ENCODE measurements around the gene IL1RAPL2.
"Not testable (repeated sequence)": the region's sequence is repeated elsewhere in the genome, so short reads cannot be mapped to it uniquely, and the experiment has no call there.

IL1RAPL2 gene

DNA sequence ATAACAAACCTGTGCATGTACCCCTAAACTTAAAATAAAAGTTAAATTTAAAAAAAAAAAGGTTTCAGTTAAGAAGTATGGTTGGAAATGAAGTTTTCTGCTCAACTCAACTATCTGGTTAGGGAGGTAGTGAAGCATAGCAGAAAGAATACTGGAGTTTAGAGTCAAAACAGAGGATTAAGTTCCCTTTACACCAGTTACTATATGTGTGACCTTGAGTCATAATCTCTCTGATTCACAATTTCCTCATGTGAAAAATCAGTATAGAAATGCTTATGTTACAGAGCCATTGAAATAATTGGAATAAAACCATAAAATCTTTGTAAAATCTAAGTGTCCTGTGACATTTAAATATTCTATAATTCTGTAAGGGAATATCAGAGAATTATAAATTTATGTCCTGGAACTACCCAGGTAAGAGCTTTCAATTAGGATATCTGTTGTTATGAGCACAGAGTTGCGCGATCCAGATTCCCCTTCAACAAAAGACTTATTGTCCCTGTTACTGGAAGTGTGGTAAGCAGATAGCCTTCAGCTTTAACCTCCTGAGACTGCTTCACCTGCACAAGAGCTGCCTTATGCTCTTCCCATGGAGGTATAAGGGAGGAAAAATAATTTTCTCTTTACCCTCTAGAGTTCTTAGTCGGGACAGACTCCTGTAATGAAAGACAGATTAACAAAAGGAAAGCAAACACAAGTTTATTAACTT lies 1052.5 kb downstream of the IL1RAPL2 start:
- DNase-seq (ENCODE audit: low read depth), result no peak

DNA sequence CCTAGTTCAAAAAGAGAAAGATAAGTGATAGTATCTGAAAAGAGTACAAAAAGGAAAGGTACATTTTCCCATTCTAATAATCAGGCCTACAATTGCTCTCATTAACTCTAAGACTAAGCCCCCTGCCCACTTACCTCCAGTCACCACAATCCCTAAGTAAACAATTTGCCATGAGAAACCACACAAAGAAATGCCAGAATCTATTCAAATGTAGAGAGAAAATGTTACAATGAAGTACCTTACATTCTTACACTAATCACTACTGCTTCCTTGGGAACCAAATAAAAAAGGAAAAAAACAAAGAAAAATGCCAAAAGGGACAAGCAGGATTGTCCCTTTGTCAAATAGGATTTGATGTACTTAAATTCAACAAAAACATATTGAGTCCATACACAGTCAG lies 1068.2 kb downstream of the IL1RAPL2 start:
- DNase-seq (ENCODE audit: low read depth), result no peak

DNA sequence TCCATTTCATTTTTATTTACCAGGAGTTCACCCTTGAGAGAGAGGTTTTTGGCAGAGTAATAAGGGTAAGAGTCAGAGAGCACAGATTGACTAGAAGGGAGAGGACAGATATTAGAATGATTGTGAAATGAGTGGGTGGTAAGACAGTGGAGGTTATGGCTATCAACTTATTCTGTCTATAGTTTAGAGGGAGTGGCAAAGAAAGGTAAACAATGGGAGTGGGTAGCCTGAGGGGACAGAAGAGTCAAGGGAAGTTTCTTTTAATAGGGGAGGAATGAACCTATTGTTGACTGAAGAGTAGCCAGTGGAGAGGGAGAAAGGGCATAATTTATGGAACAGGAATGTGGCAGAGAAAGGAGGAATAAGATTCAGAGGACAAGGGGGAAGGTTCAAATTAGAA lies 1069.8 kb downstream of the IL1RAPL2 start:
- no peak for DNase-seq (ENCODE audit: low read depth)

DNA sequence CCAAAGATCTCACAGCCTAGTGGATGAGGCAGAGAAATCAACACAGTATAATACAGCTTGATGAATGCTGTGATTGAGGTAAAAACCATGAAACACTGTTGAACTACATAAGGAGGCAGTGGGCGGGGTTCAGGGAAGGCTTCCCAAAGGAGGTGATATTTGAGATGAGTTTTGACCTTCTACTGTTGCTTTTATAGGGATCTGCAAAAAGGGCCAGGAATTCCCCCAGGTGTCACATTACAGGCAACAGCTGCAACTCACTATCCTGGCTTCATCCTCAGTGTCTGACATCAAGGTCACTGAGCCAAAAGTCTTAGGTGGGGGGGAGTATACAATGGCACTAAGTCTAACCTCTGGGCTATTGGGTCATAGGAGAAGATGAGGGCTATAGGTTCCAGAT lies 1070.7 kb downstream of the IL1RAPL2 start:
- no peak for DNase-seq (ENCODE audit: low read depth)

DNA sequence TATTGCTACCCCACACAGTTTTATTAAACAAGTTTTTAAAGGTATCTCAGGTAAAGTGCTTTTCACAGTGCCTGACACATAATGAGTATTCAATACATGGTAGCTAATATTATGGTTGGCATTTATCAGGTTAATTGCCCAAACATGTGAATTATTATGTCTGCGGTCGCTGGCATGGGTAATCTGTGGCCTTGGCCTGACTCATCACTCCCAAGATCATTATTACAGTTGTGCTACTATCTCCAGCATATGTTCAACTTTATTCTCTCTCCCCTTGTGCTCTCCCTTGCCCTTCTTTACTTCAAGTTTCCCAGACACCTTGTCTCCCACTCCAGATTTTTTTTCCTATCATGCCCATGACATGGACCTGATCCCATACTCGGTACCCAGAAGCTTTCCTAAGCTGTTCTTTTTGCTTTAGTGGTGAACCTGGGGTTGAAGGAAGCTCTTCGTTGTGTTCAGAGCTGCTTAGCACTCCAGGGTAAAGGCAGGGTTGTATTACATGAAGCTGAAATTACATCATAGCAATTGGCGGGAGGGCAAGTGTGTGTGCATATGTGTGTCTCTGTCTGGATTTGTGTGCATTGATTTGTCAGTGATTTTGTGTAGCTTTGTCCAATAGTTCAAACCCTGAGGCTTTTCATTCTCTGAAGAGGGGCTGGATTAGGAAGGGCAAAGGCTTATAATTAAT lies 1079.8 kb downstream of the IL1RAPL2 start:
- no peak for DNase-seq (ENCODE audit: low read depth)

DNA sequence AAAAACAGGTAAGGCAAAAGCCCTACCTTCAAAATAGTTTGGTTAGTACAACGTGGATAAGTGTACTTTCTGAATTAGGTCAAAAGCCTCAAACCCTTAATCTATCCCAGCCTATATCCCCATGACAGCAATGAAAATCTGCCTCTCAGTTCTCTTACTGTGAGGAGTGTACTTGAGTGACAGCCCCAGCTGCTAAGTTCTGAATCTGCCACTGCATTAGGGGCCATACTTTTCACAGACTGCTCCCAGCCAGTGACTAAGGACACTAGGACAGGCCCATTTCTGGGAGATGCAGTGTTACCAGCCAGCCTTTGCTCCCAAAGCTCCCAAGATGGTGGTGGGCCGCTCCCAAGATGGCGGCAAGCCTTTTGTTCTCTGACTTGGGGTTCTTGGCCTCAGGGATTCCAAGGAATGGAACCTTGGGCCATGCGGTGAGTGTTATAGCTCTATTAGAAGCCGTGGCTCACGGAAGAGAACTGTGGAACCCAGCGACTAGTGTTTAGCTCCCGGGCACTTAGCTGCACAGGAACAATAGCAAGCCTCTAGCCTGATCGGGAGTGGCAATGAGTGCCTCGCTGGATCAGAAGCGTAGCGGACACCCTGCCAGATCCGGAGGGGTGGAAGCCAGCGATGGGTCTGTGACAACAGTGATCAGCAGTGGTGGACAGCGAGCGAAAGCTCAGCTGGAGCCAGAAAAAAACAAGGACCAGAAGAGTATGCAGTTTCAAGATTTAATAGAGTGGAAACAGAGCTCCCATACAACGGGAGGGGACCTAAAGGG lies 1080.8 kb downstream of the IL1RAPL2 start:
- DNase-seq (ENCODE audit: low read depth), result no peak

DNA sequence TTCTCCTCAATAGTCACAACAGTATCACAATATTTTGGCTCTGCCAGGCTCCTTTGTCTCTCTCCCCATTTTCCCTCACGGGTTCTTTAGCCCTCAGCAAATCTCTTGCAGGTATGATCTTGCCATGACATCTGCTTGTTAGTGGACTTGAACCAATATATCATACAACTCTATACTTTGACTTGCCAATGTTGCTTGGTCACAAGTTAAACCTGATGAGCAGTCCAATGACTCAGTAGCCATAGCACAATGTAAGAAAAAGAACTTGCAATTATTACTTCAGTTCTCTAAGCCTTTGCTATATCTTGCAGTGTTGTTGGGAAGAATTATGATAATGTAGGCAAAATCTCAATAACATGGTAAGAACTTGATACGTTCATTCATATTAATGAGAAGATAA lies 1081.8 kb downstream of the IL1RAPL2 start:
- DNase-seq (ENCODE audit: low read depth), result no peak

DNA sequence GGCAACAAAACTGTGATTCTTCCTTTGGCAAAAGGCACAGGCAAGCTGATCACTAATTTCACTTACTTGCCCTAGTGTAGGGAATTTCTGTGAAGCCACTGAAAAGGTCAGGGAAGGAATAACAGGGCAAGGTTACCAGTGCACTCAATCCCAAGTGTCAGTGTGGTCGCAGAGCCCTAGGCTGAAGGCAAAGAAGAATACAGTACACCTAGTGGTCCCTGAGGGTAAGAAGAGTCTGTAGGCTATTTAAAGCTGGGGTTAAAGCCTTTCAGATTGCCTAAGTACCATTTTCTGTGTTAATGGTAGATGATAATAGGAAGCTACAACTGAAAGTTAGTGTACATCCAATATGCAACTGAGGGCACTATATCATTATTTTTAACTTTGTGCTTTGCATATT lies 1082.7 kb downstream of the IL1RAPL2 start:
- DNase-seq (ENCODE audit: low read depth), result no peak

DNA sequence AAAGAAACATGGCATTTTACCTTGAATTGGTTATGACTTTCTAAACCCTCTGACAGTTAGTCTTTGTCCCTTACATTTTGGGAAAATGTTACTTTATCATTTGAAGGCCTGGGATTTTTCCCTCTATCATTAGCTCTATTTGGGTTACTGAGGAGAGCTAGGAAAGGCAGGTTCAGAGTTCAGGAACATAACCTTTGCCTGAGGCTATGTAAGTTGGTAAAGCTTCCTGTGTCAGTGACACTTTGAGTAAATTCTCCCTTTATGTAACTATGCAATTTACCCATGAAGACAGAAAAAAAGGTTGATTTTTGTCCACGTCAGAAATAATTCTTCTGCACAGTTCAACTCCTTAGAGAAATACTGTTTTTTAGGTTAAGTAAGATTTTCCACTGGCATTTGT lies 1084.6 kb downstream of the IL1RAPL2 start:
- DNase-seq (ENCODE audit: low read depth), result no peak

DNA sequence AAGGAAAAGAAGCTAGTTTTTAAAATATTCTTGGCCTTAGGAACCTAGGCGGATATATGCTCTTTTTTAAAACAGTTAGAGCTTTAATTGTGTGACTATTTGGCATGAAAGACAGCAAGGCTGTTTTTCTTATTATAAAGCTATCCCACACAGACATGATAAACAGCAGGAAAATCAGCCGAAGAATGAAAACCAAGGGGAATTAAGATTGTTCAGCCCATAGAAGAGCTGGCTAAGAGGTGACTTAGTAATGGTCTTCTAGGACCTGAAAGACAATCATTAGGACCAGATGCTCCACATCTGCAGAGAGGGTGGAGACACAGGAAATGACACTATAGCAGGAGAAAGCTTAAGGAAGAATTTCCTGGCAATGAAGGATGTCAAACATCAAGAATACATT lies 1085.0 kb downstream of the IL1RAPL2 start:
- no peak for DNase-seq (ENCODE audit: low read depth)

DNA sequence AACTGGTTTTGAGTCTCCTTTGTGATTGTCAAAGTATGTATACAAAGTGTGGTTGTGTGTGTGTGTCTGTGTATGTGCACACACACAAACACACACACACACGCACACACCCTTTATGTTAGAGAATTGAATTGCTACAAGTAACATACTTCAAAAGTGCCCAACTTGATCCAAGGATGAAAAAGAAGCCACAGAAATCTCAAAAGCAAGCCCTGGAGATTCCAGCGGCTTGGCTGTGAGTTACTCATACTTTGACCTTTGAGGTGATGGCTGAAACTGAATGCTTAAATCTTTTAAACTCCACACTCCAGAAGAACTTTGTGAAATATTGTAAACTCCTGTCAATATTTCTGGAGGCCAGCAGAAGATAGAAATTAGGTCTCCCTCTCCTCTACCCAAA lies 1087.9 kb downstream of the IL1RAPL2 start:
- no peak for DNase-seq (ENCODE audit: low read depth)

DNA sequence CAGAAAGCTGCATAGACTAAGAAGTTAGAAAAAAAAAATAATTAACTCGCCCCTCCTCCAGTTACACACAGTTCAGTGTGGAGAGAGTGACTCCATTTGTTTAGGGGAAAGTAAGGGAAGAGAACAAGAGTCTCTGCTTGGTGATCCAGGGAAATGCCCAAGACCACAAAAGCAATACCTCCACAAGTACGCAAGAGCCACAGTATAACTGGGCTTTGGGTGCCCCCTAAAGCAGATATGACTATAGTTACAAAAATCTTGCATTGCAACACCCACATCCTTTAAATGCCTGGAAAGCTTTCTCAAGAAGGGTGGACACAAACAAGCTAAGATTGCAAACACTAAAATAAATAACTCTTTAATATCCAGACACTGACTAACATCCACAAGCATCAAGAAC lies 1092.1 kb downstream of the IL1RAPL2 start:
- no peak for DNase-seq (ENCODE audit: low read depth)

DNA sequence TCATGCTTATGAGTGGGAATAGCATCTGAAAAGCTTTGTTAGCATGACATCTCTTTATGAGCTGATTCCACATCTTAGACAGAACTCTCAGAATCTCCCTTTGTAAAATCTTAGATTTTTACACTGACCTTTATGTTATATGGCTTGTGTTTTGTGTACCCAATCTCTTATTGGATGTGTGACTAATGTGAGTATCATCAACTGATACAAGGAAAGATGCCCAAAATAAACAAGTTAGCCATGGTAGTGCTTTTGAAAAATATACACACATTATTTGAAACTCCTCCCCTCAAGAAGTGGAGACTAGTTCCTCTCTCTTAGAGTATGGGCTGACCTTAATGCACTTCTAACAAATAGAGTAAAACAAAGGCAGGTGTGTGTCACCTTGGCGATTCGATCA lies 1096.2 kb downstream of the IL1RAPL2 start:
- DNase-seq (ENCODE audit: low read depth), result no peak

DNA sequence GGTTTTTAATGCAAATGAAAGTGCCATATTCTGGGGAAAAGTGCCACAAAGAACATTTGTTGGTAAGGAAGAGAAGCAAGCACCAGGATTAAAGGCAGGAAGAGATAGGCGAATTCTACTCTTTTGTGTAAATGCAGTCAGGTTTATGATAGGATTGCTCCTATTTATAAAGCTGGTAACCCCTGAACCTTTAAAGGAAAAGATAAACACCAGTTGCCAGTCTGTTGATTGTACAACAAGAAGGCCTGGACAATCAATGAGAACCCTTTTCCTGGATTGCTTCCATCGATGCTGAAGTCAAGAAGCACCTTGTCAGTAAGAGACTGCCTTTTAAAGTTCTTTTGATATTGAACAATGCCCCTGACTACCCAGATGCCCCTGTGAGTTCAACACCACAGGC lies 1098.2 kb downstream of the IL1RAPL2 start:
- no peak for DNase-seq (ENCODE audit: low read depth)

DNA sequence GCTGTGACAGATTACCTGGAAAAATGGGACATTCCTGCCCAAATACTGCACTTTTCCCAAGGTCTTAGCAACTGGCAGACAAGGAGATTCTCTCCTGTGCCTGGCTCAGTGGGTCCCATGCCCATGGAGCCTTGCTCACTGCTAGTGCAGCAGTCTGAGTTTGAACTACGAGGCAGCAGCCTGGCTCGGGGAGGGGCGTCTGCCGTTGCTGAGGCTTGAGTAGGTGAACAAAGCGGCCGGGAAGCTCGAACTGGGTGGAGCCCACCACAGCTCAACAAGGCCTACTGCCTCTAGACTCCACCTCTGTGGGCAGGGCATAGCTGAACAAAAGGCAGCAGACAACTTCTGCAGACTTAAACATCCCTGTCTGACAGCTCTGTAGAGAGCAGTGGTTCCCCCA lies 1118.3 kb downstream of the IL1RAPL2 start:
- DNase-seq (ENCODE audit: low read depth), result not testable (repeated sequence)

DNA sequence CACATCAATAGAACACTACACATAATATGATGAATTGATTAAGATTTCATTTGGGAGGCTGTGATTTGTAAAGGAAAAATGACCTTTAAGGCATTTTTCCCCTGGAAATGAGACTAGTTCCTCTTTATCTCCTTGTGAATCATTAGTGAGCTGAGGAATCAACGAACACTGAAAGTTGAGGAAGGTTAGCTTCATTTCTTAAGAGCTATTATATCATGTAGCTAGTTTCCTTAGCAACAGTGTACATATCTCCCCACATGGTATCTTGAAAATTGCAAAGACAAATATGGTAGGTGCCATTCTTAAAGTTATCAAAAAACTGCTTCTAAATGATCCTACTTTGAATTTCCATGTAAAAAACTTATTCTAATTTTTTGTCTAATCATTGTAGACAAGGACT lies 1128.8 kb downstream of the IL1RAPL2 start:
- no peak for DNase-seq (ENCODE audit: low read depth)

DNA sequence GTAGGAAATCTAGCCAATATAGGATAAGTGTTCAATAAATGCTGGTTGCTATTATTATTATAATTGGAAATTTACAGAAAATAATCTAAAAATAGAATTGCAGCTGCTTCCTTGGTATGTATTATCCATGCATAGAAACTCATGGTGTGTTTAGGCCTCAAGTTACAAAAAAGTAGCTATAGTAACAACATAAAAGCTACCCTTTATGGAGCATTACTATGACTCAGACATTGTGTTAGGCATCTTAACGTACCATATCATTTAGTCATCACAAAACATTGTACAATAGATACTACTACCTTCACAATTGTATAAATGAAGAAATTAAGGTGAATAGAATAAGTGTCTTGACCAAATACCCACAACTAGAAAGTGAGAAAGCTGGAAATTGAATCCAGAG lies 1129.5 kb downstream of the IL1RAPL2 start:
- DNase-seq (ENCODE audit: low read depth), result no peak

DNA sequence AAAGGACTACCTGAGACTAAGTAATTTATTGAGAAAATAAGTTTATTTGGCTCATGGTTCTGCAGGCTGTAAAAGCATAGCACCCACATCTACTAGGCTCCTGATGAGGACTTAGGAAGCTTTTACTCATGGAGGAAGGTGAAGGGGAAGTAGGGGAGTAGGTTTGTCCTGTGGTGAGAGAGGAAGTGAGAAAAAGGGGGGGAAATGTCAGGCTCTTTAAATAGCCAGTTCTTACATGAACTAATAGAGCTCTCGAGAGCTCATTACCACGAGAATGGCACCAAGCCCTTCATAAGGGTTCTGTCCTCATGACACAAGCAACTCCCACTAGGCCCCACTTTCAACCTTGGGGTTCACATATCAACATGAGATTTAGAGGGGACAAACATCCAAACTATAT lies 1130.9 kb downstream of the IL1RAPL2 start:
- DNase-seq (ENCODE audit: low read depth), result no peak

DNA sequence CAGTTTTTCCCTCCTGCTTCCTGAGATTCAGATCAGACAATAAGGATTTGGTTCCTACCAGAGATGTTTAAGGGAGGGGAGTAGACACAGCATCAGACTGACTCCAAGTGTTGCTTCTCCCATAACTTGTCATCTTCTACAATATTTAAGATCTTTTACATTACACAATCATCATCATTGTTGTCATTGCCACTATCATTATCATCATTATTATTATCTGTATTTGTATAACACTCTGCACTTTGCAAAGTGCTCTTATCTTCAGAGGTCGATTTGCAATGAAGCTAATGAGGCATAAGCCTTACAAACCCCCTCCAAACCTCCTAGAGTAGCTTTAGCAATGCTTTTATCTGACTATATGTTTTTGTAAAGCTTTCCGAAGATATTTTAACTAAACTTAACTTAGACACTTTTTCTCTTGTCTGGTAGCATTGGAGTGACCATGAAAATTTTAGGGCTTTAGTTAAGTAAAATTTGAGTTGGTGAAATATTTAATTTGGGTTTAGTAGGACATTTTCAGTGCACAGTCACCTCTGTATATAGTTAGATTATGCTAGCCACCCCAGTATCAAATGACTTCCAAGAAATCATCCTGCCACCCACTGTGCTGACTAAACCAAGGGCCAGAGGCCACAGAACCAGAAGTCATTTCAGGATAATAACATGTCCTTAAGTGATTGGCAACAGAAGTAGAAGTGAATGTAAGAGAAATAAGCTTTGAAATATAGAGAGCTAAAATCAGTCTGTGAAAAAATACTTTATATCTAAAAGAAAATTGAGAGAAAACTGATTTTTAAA lies 1132.2 kb downstream of the IL1RAPL2 start:
- no peak for DNase-seq (ENCODE audit: low read depth)

DNA sequence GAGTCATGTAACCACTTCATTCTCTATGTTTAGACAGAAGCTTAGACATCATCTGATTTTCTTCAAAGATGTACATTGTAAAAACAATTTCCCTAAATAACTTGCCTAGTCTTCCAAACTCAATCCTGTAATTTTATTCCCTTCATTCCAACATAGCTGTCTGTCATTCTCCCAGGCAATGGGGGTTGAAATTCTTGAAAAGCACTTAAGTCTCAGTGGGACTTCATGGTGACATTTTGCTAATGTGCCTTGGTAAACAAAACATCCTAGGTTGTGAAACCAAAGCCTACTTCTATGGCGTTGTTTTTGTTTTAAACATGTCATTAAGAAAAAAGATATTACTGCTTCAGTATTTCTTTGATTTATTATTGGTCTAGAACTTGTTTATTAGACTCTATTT lies 1134.3 kb downstream of the IL1RAPL2 start:
- DNase-seq (ENCODE audit: low read depth), result no peak

DNA sequence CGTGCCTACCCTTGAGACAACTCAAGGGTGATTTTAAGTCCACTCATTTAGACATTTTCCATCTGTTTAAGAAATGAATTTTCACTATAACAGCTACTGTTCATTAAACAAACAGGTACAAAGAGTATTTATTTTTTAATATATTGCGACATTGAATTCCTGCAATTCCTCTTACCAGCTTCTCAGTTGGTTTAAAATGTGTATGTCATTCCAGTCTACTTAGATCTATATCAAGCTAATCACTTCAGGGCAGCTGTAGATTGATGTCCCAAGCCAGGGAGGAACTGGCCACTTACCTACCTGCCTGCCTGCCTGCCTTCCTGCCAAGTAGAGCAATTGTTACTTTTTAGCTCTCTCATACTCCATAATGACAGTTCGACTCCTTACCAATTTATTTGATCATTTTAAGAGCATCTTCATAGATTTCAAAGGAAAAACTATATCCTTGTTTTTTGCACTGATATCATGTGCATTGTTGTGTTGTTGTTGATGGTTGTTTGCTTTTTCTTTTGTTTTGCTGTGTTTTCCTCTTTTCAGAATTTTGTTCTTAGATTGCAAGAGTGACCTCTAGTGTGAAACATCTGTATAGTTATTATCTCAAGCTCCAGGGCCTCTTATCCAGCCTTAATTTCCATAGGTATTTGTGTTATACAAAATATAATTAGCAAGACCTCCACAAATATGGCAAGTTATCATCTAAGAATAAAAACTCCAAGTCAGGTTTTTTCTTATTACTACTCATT lies 1135.5 kb downstream of the IL1RAPL2 start:
- DNase-seq (ENCODE audit: low read depth), result no peak

DNA sequence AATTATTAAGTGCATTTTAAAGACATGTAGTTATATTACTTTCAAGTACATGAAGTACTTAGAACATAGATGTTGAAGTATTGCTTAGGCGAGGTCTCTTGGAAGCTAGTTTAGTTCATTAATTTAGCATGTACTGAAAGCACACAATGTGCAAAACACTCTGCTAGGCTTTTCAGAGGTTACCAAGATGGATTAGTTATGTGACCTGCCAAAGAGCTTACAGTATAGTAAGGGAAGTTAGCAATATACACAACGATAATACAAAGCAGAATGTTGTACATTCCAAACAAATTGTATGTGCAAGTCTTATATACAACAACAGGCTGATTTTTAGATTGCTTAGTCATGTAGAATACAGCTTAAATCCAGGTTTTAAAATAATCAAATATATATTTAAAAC lies 1137.9 kb downstream of the IL1RAPL2 start:
- DNase-seq (ENCODE audit: low read depth), result no peak
